ENCODE results near the gene TTC7B. TPM values are rescaled to one million over a fixed set of nuclear protein-coding genes. Genes with fewer than 3 reads are reported as not detected.

TTC7B gene
- total and polyA plus RNA-seq, 10 of the 15 experiments (the other 5 are each of a cell fraction or from before 2014, with no cell fraction given): under 0.01 to 1.1 (median 0.26) TPM; not detected in 2

DNA sequence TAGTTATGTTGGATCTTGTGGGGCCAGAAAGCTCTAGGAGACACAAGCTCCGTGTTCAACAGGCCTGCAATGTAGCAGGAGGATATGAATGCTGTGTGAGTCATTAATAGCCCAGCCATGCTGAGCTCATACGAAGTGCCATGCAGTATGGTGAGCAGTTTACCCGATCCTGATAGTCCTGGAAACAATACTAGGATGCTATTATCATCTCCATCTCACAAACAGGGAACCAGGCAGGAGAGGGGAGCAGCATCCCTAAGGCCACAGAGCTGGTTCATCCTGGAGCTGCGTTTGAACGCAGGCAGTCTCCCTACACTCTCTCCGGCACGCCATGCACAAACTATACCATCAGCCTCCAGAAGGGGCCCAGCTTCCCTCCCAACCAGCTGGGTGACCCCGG lies 20.5 kb downstream of the TTC7B start:
- in situ Hi-C loops (cut with MboI): no loop called here
- ATAC-seq (no peak), DNase-seq (ENCODE audit: low read depth, low spot score) (no peak), FAIRE-seq (no peak)
- Histone ChIP-seq H3K9ac (ENCODE audit: control insufficient read depth, insufficient read depth, low read length) (no peak overlapping the region), H3K36me3 (ENCODE audit: control insufficient read depth in 2 of 2, insufficient read depth in 2 of 2, low read length in 1 of 2) (no peaks in the 10 kb centered on the region), H2AFZ (ENCODE audit: control insufficient read depth, low read depth, low read length) (no peak overlapping the region), H3K79me2 (ENCODE audit: control insufficient read depth, insufficient read depth, low read length) (no peaks in the 10 kb centered on the region), H3K4me3 (no peak overlapping the region), H3K27ac (ENCODE audit: control insufficient read depth, insufficient read depth) (no peak overlapping the region), H3K9me3 (replicated peaks; ENCODE audit: control insufficient read depth, insufficient read depth, low read length) (no peaks in the 10 kb centered on the region), H3K4me1 (ENCODE audit: control insufficient read depth, insufficient read depth, low read length) (no peaks in the 10 kb centered on the region), H4K20me1 (ENCODE audit: control insufficient read depth, insufficient read depth) (no peaks in the 10 kb centered on the region), H3K4me2 (ENCODE audit: control insufficient read depth, insufficient read depth) (no peak overlapping the region), H3K27me3 (replicated peaks in 1 of 2; ENCODE audit: control insufficient read depth in 2 of 2, insufficient read depth in 2 of 2, low read length in 1 of 2) (no peaks in the 10 kb centered on the region)
- intact Hi-C loops (cut with micrococcal nuclease; ENCODE audit: unreplicated experiment): no loop called here
- no TSS peak for BruUV-seq (replicated peaks)
- SMC1A ChIA-PET (ENCODE audit: uncharacterized antibody, unreplicated experiment): interaction anchor here (1.1 kb wide), 1 partner anchor 19 kb away, joined by 3 read pairs; no protein-coding TSS in a partner anchor
- POLR2A ChIA-PET: no interaction called here
- WGBS (ENCODE audit: insufficient coverage, insufficient replicate concordance, low lambda C conversion rate, missing lambda C conversion rate): 40% methylated on average over 8 of the region's 8 CpGs
- CTCF ChIA-PET: interaction anchor here (1.3 kb wide), 1 partner anchor 98 kb away, joined by 3 read pairs; no protein-coding TSS in a partner anchor
- RAD21 ChIA-PET (ENCODE audit: unreplicated experiment): interaction anchor here (0.7 to 1.1 kb wide), 2 partner anchors 37 to 378 kb away, joined by 3 read pairs; no protein-coding TSS in a partner anchor
- TF ChIP-seq, protein P1, sequence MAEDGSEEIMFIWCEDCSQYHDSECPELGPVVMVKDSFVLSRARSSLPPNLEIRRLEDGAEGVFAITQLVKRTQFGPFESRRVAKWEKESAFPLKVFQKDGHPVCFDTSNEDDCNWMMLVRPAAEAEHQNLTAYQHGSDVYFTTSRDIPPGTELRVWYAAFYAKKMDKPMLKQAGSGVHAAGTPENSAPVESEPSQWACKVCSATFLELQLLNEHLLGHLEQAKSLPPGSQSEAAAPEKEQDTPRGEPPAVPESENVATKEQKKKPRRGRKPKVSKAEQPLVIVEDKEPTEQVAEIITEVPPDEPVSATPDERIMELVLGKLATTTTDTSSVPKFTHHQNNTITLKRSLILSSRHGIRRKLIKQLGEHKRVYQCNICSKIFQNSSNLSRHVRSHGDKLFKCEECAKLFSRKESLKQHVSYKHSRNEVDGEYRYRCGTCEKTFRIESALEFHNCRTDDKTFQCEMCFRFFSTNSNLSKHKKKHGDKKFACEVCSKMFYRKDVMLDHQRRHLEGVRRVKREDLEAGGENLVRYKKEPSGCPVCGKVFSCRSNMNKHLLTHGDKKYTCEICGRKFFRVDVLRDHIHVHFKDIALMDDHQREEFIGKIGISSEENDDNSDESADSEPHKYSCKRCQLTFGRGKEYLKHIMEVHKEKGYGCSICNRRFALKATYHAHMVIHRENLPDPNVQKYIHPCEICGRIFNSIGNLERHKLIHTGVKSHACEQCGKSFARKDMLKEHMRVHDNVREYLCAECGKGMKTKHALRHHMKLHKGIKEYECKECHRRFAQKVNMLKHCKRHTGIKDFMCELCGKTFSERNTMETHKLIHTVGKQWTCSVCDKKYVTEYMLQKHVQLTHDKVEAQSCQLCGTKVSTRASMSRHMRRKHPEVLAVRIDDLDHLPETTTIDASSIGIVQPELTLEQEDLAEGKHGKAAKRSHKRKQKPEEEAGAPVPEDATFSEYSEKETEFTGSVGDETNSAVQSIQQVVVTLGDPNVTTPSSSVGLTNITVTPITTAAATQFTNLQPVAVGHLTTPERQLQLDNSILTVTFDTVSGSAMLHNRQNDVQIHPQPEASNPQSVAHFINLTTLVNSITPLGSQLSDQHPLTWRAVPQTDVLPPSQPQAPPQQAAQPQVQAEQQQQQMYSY (CRISPR knock-in tag; IDR thresholded peaks at IDR 0.05): no peak
- TF ChIP-seq PML (IDR thresholded peaks at IDR 0.05; ENCODE audit: low read length): no peak
- TF ChIP-seq, protein P2, sequence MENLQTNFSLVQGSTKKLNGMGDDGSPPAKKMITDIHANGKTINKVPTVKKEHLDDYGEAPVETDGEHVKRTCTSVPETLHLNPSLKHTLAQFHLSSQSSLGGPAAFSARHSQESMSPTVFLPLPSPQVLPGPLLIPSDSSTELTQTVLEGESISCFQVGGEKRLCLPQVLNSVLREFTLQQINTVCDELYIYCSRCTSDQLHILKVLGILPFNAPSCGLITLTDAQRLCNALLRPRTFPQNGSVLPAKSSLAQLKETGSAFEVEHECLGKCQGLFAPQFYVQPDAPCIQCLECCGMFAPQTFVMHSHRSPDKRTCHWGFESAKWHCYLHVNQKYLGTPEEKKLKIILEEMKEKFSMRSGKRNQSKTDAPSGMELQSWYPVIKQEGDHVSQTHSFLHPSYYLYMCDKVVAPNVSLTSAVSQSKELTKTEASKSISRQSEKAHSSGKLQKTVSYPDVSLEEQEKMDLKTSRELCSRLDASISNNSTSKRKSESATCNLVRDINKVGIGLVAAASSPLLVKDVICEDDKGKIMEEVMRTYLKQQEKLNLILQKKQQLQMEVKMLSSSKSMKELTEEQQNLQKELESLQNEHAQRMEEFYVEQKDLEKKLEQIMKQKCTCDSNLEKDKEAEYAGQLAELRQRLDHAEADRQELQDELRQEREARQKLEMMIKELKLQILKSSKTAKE (IDR thresholded peaks at IDR 0.05; ENCODE audit: low read depth, poor library complexity, severe bottlenecking): no peak
- TF ChIP-seq E4F1 (IDR thresholded peaks at IDR 0.05; ENCODE audit: borderline replicate concordance, partially characterized antibody): no peak
- TF ChIP-seq BCLAF1 (IDR thresholded peaks at IDR 0.05): no peak
- TF ChIP-seq, protein P3, sequence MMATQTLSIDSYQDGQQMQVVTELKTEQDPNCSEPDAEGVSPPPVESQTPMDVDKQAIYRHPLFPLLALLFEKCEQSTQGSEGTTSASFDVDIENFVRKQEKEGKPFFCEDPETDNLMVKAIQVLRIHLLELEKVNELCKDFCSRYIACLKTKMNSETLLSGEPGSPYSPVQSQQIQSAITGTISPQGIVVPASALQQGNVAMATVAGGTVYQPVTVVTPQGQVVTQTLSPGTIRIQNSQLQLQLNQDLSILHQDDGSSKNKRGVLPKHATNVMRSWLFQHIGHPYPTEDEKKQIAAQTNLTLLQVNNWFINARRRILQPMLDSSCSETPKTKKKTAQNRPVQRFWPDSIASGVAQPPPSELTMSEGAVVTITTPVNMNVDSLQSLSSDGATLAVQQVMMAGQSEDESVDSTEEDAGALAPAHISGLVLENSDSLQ (IDR thresholded peaks at IDR 0.05): no peak
- TF ChIP-seq HDGF (IDR thresholded peaks at IDR 0.05): no peak
- no peak for TF ChIP-seq FOS (IDR thresholded peaks at IDR 0.05; ENCODE audit: borderline replicate concordance, extremely low read depth, insufficient read length)
- no peak for TF ChIP-seq IKZF1 (conservative IDR thresholded peaks at IDR 0.05)
- no peak for TF ChIP-seq MYB (IDR thresholded peaks at IDR 0.05; ENCODE audit: borderline replicate concordance, low read depth, low read length)
- no peak for TF ChIP-seq ZNF207 (IDR thresholded peaks at IDR 0.05; ENCODE audit: borderline replicate concordance)
